Measurements from ENCODE around the gene NPHP4.

Gene NPHP4

DNA sequence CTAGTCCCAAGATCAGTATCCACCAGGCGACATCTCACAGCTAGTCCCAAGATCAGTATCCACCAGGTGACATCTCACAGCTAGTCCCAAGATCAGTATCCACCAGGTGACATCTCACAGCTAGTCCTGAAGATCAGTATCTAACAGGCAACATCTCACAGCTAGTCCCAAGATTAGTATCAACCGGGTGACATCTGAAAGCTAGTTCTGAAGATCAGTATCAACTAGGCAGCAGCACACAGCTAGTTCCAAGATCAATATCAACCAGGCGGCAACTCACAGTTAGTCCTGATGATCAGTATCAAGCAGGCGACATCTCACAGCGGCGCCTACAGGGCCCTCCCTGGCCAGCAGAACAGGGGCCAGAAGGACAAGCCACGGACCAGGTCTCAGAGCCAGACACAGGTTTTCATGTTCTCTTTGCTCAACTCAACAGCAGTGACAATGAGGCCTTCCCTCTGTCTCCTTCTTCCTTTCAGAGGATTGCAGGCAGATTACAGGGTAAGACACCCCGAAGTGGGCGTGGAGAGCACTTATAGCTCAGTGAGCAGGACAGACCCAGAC lies 32.5 kb downstream of the NPHP4 start:
- Histone ChIP-seq H3K9me3 (ENCODE audit: control insufficient read depth, low read depth, low read length) (no peaks in the 10 kb centered on the region), H3K27me3 (ENCODE audit: control insufficient read depth, insufficient read depth, low read length) (no peaks in the 10 kb centered on the region), H3K36me3 (ENCODE audit: control insufficient read depth, low read depth, low read length) (peaks cover 4% of the 10 kb centered on the region), H3K27ac (ENCODE audit: low read length) (no peak overlapping the region), H3K4me1 (ENCODE audit: control insufficient read depth, low read depth, low read length) (no peaks in the 10 kb centered on the region), H3K4me3 (ENCODE audit: low read length) (no peak overlapping the region), H3K9ac (ENCODE audit: low read length) (no peak overlapping the region)

GRCh38 chr1:5959087-5959486 lies 33.1 kb downstream of the NPHP4 start:
- Histone ChIP-seq H3K27ac (ENCODE audit: low read length) (no peak overlapping the region), H3K9ac (ENCODE audit: low read length) (no peak overlapping the region), H3K4me1 (ENCODE audit: control insufficient read depth, low read depth, low read length) (no peaks in the 10 kb centered on the region), H3K4me3 (ENCODE audit: low read length) (no peak overlapping the region), H3K9me3 (ENCODE audit: control insufficient read depth, low read depth, low read length) (no peaks in the 10 kb centered on the region), H3K27me3 (ENCODE audit: control insufficient read depth, insufficient read depth, low read length) (no peaks in the 10 kb centered on the region), H3K36me3 (ENCODE audit: control insufficient read depth, low read depth, low read length) (peaks cover 4% of the 10 kb centered on the region)

DNA sequence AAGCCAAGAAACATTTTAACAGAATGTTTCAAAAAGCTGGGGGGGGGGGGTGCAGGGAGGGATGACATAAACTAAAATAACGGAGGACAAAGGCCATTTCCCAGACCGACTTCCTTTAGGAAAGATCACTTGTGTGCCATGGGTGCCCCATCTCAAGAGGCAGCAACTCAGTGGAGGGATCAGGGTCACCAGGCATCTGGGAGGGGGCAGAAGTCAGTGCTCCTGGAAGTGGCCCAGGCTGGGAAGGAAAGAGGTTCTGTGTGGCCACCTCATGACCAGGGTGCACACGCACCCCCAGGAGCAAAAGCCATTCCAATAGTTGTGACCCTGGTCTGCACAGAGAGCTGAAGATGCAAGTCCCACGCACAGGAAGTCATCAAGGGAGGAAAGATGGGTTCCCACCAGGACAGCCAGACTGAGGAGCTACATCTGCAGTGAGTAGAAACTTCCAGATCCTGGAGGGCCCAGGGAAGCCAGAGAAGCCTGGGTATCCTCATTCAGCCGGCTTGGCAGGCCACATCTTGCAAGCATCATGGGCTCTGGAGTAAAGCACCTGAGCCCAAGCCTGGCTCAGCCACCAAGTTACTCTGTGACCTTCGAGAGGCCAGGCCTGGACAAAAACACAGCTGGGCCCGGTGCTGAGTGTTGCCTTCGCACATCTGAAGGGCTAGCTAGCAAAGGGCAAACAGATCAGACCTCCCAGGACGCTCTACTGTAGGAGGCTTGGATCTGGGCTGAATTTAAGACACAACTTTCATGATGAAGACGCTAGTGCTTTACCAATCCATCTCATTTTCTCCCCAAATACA lies 36.0 kb downstream of the NPHP4 start:
- Histone ChIP-seq H3K4me1 (ENCODE audit: control insufficient read depth, low read depth, low read length) (no peaks in the 10 kb centered on the region), H3K9ac (ENCODE audit: low read length) (no peak overlapping the region), H3K9me3 (ENCODE audit: control insufficient read depth, low read depth, low read length) (no peaks in the 10 kb centered on the region), H3K27ac (ENCODE audit: low read length) (no peak overlapping the region), H3K27me3 (ENCODE audit: control insufficient read depth, insufficient read depth, low read length) (no peaks in the 10 kb centered on the region), H3K4me3 (ENCODE audit: low read length) (no peak overlapping the region), H3K36me3 (ENCODE audit: control insufficient read depth, low read depth, low read length) (peaks cover 4% of the 10 kb centered on the region)

DNA sequence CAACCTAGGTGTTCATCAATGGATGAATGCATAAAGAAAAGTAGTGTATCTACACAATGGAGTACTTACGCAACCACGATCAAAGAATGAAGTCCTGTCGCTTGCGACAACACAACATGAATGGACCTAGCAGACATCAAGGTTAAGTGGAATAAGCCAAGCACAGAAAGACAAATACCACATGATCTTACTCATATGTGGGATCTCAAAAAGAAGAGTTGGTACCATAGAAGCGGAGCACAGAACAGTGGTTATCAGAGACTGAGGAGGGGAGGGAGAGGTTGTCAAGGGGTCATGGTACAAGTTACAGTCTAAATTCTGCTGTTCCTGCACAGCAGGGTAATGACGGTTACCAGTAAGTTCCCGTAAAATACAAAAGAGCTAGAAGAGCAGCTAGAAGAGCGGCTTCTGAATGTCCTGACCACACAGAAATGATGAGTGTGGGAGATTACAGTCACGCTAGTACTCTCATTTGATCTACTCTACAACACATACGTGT lies 36.7 kb downstream of the NPHP4 start:
- no peaks in the 10 kb centered on the region for H3K9me3 ChIP-seq (ENCODE audit: control insufficient read depth, low read depth, low read length)
- no peak overlapping the region for H3K4me3 ChIP-seq (ENCODE audit: low read length)
- H3K27ac ChIP-seq (ENCODE audit: low read length) = no peak overlapping the region
- peaks cover 4% of the 10 kb centered on the region for H3K36me3 ChIP-seq (ENCODE audit: control insufficient read depth, low read depth, low read length)
- no peaks in the 10 kb centered on the region for H3K27me3 ChIP-seq (ENCODE audit: control insufficient read depth, insufficient read depth, low read length)
- H3K4me1 ChIP-seq (ENCODE audit: control insufficient read depth, low read depth, low read length) = no peaks in the 10 kb centered on the region
- H3K9ac ChIP-seq (ENCODE audit: low read length) = no peak overlapping the region

DNA sequence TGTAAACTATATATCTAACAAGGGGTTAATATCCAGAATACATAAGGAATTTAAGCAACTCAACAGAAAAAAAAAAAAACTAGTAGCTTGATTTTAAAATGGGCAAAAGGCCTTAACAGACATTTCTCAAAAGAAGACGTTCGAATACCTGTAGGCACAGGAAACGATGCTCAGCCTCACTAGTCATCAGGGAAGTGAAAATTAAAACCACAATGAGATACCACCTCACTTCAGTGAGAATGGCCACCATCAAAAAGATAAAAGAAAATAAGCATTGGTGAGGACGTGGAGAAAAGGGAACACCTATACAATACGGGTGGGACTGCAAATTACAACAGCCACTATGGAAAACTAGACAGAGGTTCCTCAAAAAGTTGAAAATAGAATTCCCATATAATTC lies 37.3 kb downstream of the NPHP4 start:
- Histone ChIP-seq H3K9me3 (ENCODE audit: control insufficient read depth, low read depth, low read length) (no peaks in the 10 kb centered on the region), H3K9ac (ENCODE audit: low read length) (no peak overlapping the region), H3K4me1 (ENCODE audit: control insufficient read depth, low read depth, low read length) (no peaks in the 10 kb centered on the region), H3K36me3 (ENCODE audit: control insufficient read depth, low read depth, low read length) (peaks cover 4% of the 10 kb centered on the region), H3K27ac (ENCODE audit: low read length) (no peak overlapping the region), H3K4me3 (ENCODE audit: low read length) (no peak overlapping the region), H3K27me3 (ENCODE audit: control insufficient read depth, insufficient read depth, low read length) (no peaks in the 10 kb centered on the region)

DNA sequence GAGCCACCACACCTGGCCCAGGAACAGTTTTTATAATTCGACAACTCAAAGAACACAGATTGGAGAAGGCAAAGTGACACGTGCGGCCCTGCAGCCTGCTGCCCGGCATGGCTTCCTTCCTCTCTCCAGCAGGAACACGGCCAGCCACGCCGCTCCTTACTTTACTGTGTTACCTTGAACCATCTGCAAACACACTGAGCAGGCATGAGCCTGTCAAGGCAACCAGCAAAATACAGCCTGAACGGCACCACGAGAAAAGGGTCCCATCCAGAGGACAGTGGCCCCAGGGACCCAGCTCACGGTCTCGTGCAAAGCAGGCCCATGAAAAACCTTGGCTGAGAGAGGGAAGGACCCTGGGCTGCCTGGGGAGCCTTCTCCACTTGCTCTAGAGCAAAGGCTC lies 38.8 kb downstream of the NPHP4 start:
- H3K9me3 ChIP-seq (ENCODE audit: control insufficient read depth, low read depth, low read length) = no peaks in the 10 kb centered on the region

DNA sequence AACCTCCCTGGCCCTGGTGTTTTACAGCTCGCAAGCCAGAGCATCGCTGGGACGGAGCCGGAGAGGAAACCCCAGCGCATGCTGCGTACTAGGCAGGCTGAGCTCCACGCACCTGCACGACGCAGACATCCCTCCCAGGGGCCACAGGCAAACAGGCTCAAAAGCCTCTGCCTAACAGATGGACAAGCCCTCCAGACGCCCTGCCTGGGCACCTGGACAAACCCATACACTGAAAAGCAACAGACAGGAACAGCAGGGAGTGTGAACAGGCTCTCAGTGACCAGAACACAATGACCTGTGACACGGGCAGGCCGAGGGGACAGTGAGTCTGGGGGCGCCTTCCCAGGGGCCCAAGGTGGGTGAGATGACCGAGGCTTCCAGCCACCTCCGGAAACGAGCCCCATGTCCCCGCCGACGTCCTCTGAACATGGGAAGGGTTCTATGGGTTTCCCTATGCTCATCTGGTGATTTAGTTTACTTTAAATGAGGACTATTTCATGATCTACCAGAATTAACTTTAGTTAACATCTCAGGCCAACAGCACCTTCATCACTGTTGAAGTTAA lies 40.3 kb downstream of the NPHP4 start:
- Histone ChIP-seq H3K4me3 (ENCODE audit: low read length) (no peak overlapping the region), H3K4me1 (ENCODE audit: control insufficient read depth, low read depth, low read length) (no peaks in the 10 kb centered on the region), H3K27me3 (ENCODE audit: control insufficient read depth, insufficient read depth, low read length) (no peaks in the 10 kb centered on the region), H3K36me3 (ENCODE audit: control insufficient read depth, low read depth, low read length) (no peaks in the 10 kb centered on the region), H3K9ac (ENCODE audit: low read length) (no peak overlapping the region), H3K9me3 (ENCODE audit: control insufficient read depth, low read depth, low read length) (no peaks in the 10 kb centered on the region), H3K27ac (ENCODE audit: low read length) (no peak overlapping the region)

More for the DNA sequence above, 38.8 kb downstream of the NPHP4 start:
- Histone ChIP-seq H3K4me3 (ENCODE audit: low read length) (no peak overlapping the region), H3K9ac (ENCODE audit: low read length) (no peak overlapping the region), H3K27me3 (ENCODE audit: control insufficient read depth, insufficient read depth, low read length) (no peaks in the 10 kb centered on the region), H3K4me1 (ENCODE audit: control insufficient read depth, low read depth, low read length) (no peaks in the 10 kb centered on the region), H3K27ac (ENCODE audit: low read length) (no peak overlapping the region), H3K36me3 (ENCODE audit: control insufficient read depth, low read depth, low read length) (no peaks in the 10 kb centered on the region)

- Histone ChIP-seq H3K27ac (ENCODE audit: low read length) (no peak overlapping the region), H3K9ac (ENCODE audit: low read length) (no peak overlapping the region), H3K27me3 (ENCODE audit: control insufficient read depth, insufficient read depth, low read length) (no peaks in the 10 kb centered on the region), H3K4me3 (ENCODE audit: low read length) (no peak overlapping the region), H3K36me3 (ENCODE audit: control insufficient read depth, low read depth, low read length) (peaks cover 5% of the 10 kb centered on the region), H3K9me3 (ENCODE audit: control insufficient read depth, low read depth, low read length) (no peaks in the 10 kb centered on the region), H3K4me1 (ENCODE audit: control insufficient read depth, low read depth, low read length) (no peaks in the 10 kb centered on the region)
Observed at GRCh38 chr1:5950994-5951785, 41.0 kb downstream of the NPHP4 start.

DNA sequence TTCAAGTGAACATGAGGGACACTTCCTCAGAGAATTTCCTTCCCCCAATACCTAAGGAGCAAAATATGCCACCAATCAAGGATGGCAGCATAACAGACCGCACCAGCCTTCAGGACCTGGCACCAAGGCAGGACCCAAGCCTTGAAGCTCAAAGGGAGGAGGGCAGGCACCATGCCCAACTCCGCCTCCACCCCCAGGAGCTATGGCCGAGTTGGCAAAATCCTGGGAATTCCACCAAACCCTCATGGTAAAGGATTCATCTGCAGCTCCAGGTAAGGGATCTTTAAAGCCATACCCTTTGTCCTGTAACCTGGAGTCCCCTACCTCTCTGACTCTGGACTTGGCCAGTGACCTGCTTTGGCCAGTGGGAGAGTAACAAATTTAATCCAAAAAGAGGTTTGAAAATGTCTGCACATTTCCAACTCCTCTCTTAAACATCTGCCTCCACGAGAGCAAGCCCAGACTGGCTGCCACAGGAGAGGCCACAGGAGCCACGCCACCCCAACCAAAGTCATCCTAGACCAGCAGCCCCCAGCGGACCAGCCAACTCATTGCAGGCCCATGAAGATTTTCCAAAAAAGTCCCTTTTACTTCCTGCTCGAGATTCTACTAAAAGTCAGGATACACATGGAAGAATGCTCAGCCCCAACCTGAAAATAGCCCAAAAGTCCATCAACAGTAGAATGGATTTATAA lies 41.9 kb downstream of the NPHP4 start:
- Histone ChIP-seq H3K4me1 (ENCODE audit: control insufficient read depth, low read depth, low read length) (no peaks in the 10 kb centered on the region), H3K9me3 (ENCODE audit: control insufficient read depth, low read depth, low read length) (no peaks in the 10 kb centered on the region), H3K4me3 (ENCODE audit: low read length) (no peak overlapping the region), H3K27me3 (ENCODE audit: control insufficient read depth, insufficient read depth, low read length) (no peaks in the 10 kb centered on the region), H3K9ac (ENCODE audit: low read length) (no peak overlapping the region), H3K36me3 (ENCODE audit: control insufficient read depth, low read depth, low read length) (peaks cover 5% of the 10 kb centered on the region), H3K27ac (ENCODE audit: low read length) (no peak overlapping the region)

- H3K4me3 ChIP-seq (ENCODE audit: low read length) = no peak overlapping the region
- H3K36me3 ChIP-seq (ENCODE audit: control insufficient read depth, low read depth, low read length) = peaks cover 5% of the 10 kb centered on the region
- H3K9me3 ChIP-seq (ENCODE audit: control insufficient read depth, low read depth, low read length) = no peaks in the 10 kb centered on the region
- no peak overlapping the region for H3K27ac ChIP-seq (ENCODE audit: low read length)
- no peak overlapping the region for H3K9ac ChIP-seq (ENCODE audit: low read length)
- H3K27me3 ChIP-seq (ENCODE audit: control insufficient read depth, insufficient read depth, low read length) = no peaks in the 10 kb centered on the region
- H3K4me1 ChIP-seq (ENCODE audit: control insufficient read depth, low read depth, low read length) = no peaks in the 10 kb centered on the region
Observed at GRCh38 chr1:5949761-5950100, 42.5 kb downstream of the NPHP4 start.

Measured in iPS-18a (cell line).